Right cardiac atrium (tissue), 5 donors: ENCODE results near the gene AMOTL1. TPM values are rescaled to one million over a fixed set of nuclear protein-coding genes. Genes with fewer than 3 reads are reported as not detected.
A peak's percentile ranks its signal among the peaks of the same experiment; 100 is the strongest.
"Not testable (repeated sequence)": the region's sequence is repeated elsewhere in the genome, so short reads cannot be mapped to it uniquely, and the experiment has no call there.

Source experiments
- ATAC-seq, 2 donors: fragments of 200-7000 bp; cut with Tn5 transposase; one replicate each; pipeline versions ENCODE4 v1.8.0 to v1.9.1; 2020; ENCODE audit warnings: moderate library complexity in 2 of 2, mild to moderate bottlenecking in 1 of 2
- DNase-seq, 3 donors: peaks; one replicate each; pipeline ENCODE4 v3.0.0-alpha.2; 2020
- H3K27ac ChIP-seq: one replicate; pipeline ENCODE4 v1.5.1; 2013; ENCODE audit warnings: mild to moderate bottlenecking, low read length, control low read depth, moderate library complexity
- H3K27me3 ChIP-seq: one replicate; pipeline ENCODE4 v1.6.1; 2013; ENCODE audit not compliant: control insufficient read depth, insufficient read depth
- H3K4me1 ChIP-seq: one replicate; pipeline ENCODE4 v1.6.1; 2013; ENCODE audit warnings: low read length; ENCODE audit not compliant: control insufficient read depth, insufficient read depth
- H3K4me3 ChIP-seq: one replicate; pipeline ENCODE4 v1.5.1; 2013; ENCODE audit warnings: low read length, control low read depth
- H3K9me3 ChIP-seq: one replicate; pipeline ENCODE4 v1.6.1; 2013; ENCODE audit warnings: low read length; ENCODE audit not compliant: control insufficient read depth
- WGBS: extraction: QIAGEN DNeasy Blood & Tissue Kit; methylation state at CpG from one replicate; pipeline ENCODE4 v1.1.7; 2013; 5-methylcytosine and 5-hydroxymethylcytosine counted together
- intact Hi-C, 4 donors: fragments of 100-400 bp; cut with DNase I; formaldehyde crosslinking; loops; one replicate each; pipeline versions ENCODE4 v1.11.0 to v1.14.0; 2022 to 2023
- polyA plus RNA-seq: library from polyadenylated mRNA; stranded (reverse); fragments of 200-250 nt; gene quantifications from one replicate; pipeline ENCODE4 v1.2.3, GENCODE V29; 2013
- total RNA-seq, 4 donors: library from RNA; stranded (reverse); fragmentation: NEBNext Ultra II Directional; extraction: Animal tissue kit (Norgen Biotek cat#: 25700); gene quantifications; one replicate each; pipeline ENCODE4 v1.2.1, GENCODE V29; 2021
- donor health status: healthy with polysubstance abuse.
- donor health status: DM: no; HTN: yes; CAD: no.
- donor health status: DM: no; HTN: no; CAD: no.
- donor health status: DM: no; HTN: yes; CAD: no; lungs with severe emphysema.
- donor health status: DM: yes; HTN: yes; CAD: no.

AMOTL1 gene
- total and polyA plus RNA-seq, 5 donors, result 15.2 to 84.1 (median 54.5) TPM

- intact Hi-C loops, result loop anchor here in 2 of 4 donors (5.0 to 10.0 kb wide), 2 partner anchors 45 to 63 kb away; no protein-coding TSS in a partner anchor
- peaks cover 7% of the 10 kb centered on the region for H3K4me1 ChIP-seq
- no peaks in the 10 kb centered on the region for H3K9me3 ChIP-seq
- DNase-seq (peak; percentile 20 to 65 (median 65)), ATAC-seq (peak; percentile 80 to 90)
- no peaks in the 10 kb centered on the region for H3K27me3 ChIP-seq
- H3K4me3 ChIP-seq, result no peak overlapping the region
- no peak overlapping the region for H3K27ac ChIP-seq
- 61% methylated on average over 2 of the region's 2 CpGs for WGBS
Measured at GRCh38 chr11:94837317-94837716, 69.2 kb downstream of the AMOTL1 start.

DNA sequence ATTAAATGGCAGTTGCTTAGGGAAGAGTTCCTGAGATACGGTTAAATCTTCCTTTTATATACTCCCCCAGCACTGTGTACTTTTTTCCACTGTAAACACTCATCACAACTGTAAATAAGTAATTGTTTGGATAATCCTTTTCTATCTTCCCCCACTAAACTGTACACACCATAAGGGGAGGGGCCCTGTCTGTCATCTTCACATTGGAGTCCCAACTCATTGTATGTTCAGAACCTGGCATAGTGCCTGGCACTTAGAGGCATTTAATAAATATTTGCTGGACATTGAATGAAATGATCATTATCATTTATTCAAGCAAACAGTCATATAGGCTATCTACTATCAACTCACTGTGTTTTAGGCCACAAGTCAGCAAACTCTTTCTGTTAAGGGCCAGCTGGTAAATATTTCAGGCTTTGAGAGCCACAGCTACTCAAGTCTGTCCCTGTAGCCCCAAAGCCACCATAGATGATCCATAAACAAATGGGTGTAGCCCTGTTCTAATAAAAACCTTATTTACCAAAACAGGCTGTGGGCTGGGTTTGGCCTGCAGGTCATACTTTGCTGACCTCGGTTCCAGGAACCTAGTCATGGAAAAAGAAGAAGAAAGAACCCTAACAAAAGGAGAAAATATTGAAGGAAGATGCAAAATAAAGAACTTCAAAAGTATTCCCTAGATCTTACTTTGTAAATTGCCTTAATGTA is 70.0 kb downstream of the AMOTL1 start:
- intact Hi-C loops, result loop anchor here in 2 of 4 donors (5.0 to 10.0 kb wide), 2 partner anchors 46 to 63 kb away; no protein-coding TSS in a partner anchor
- H3K4me1 ChIP-seq, result peaks cover 7% of the 10 kb centered on the region

DNA sequence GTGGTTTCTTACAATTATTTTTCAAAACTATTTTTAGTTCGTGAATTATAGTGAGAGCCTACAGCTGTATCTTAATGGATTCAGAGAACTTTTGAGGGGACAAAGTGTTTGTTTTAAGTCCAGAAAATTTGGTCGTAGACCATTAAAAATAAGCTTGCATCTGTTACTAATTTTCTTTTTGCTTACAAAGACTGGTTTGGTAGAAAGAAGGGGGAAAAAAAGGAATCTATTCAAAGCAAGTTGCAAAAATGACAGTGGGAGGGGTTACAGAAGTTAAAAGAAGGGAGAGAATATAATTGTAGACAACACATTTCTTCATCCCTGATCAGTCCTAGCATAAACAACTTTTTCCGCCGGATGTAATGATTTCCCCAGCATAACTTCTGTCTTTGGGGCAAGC is 72.1 kb downstream of the AMOTL1 start:
- intact Hi-C loops, result no loop called here
- Histone ChIP-seq H3K27me3 (no peaks in the 10 kb centered on the region), H3K27ac (no peak overlapping the region), H3K4me3 (no peak overlapping the region), H3K9me3 (no peaks in the 10 kb centered on the region), H3K4me1 (peaks cover 8% of the 10 kb centered on the region)
- DNase-seq (no peak), ATAC-seq (no peak)
- WGBS, result 62% methylated on average over 4 of the region's 4 CpGs

More for the DNA sequence above, 70.0 kb downstream of the AMOTL1 start:
- Histone ChIP-seq H3K4me3 (no peak overlapping the region), H3K27ac (no peak overlapping the region), H3K9me3 (no peaks in the 10 kb centered on the region), H3K27me3 (no peaks in the 10 kb centered on the region)
- no peak for ATAC-seq
- no peak for DNase-seq
- WGBS, result 83% methylated on average over 2 of the region's 2 CpGs

- intact Hi-C loops, result no loop called here
- no peak for ATAC-seq
- DNase-seq, result no peak
- Histone ChIP-seq H3K9me3 (no peaks in the 10 kb centered on the region), H3K4me3 (no peak overlapping the region), H3K27ac (no peak overlapping the region), H3K4me1 (peaks cover 4% of the 10 kb centered on the region), H3K27me3 (no peaks in the 10 kb centered on the region)
Measured at GRCh38 chr11:94844031-94844430, 75.9 kb downstream of the AMOTL1 start.

DNA sequence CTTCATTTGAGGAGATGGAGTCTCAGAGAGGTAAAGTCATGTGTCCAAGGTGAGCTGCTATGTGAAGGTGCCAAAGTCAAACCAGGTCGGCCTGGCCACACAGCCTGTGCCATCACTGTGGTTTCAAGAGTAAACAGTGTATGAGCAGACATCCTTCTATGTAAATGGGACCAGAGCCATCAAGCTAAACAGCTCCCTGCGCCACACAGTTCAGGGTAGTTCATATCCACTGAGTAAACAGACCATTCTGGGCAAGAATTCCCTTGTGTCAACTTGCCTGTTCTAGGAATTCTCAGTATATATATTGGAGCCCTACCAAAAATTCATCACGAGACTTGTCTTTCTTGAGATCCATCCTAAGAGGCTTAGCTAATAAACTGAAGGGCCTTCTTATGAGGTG is 77.5 kb downstream of the AMOTL1 start:
- WGBS, result 78% methylated on average over 3 of the region's 3 CpGs
- H3K27ac ChIP-seq, result no peak overlapping the region
- peak; percentile 41 to 43 for ATAC-seq

DNA sequence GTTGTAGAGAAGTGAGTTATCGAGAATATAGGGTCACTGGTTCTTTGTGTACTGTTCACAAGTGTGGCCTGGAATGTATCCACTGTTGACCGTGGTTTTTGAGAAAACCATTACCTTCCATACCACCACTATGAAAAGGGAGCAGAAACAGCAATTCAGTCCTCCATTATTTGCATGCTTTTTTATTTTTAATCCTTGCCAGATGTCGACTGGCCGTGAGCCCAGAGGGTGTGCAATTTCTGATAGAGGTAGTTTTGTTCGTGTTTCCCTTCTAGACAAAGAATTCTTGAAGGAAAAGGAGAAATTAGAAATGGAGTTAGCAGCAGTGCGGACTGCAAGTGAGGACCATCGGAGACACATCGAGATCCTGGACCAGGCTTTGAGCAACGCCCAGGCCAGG is 81.7 kb downstream of the AMOTL1 start:
- ATAC-seq (no peak), DNase-seq (peak; percentile 50 to 82 (median 60))
- H3K4me1 ChIP-seq, result peaks cover 12% of the 10 kb centered on the region
- 50% methylated on average over 9 of the region's 9 CpGs for WGBS
- no peaks in the 10 kb centered on the region for H3K27me3 ChIP-seq
- H3K9me3 ChIP-seq, result no peaks in the 10 kb centered on the region
- no peak overlapping the region for H3K27ac ChIP-seq
- intact Hi-C loops, result loop anchor here in 1 of 4 donors (10.0 kb wide), 1 partner anchor 55 kb away; no protein-coding TSS in a partner anchor
- H3K4me3 ChIP-seq, result no peak overlapping the region

More for the DNA sequence above, 77.5 kb downstream of the AMOTL1 start:
- intact Hi-C loops, result no loop called here
- Histone ChIP-seq H3K4me3 (no peak overlapping the region), H3K27me3 (no peaks in the 10 kb centered on the region), H3K9me3 (no peaks in the 10 kb centered on the region), H3K4me1 (peaks cover 7% of the 10 kb centered on the region)
- no peak for DNase-seq

- DNase-seq (no peak), ATAC-seq (no peak)
- 89% methylated on average over 3 of the region's 3 CpGs for WGBS
- intact Hi-C loops, result loop anchor here in 1 of 4 donors (10.0 kb wide), 1 partner anchor 57 kb away; no protein-coding TSS in a partner anchor
- Histone ChIP-seq H3K4me3 (no peak overlapping the region), H3K27me3 (no peaks in the 10 kb centered on the region), H3K27ac (no peak overlapping the region), H3K9me3 (no peaks in the 10 kb centered on the region), H3K4me1 (peaks cover 11% of the 10 kb centered on the region)
Measured at GRCh38 chr11:94851864-94852636, 83.9 kb downstream of the AMOTL1 start.

DNA sequence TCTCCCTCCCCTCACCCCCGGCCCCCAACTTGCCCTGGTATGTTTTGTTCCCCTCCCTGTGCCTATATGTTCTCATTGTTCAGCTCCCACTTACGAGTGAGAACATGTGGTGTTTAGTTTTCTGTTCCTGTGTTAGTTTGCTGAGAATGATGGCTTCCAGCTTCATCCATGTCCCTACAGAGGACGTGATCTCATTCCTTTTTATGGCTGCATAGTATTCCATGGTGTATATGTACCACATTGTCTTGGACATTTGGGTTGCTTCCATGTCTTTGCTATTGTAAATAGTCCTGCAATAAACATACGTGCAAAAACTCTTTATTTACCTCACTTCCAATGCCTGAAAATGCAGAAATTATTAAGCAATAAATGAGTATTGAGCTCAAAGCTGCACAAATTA is 85.1 kb downstream of the AMOTL1 start:
- DNase-seq, H3K27ac ChIP-seq: not testable (repeated sequence)
- peaks cover 11% of the 10 kb centered on the region for H3K4me1 ChIP-seq

GRCh38 chr11:94853836-94854235 is 85.7 kb downstream of the AMOTL1 start:
- H3K27ac ChIP-seq, result peak overlapping the region; percentile 71
- no peak overlapping the region for H3K4me3 ChIP-seq
- no peak for DNase-seq
- ATAC-seq, result no peak
- peaks cover 11% of the 10 kb centered on the region for H3K4me1 ChIP-seq
- no peaks in the 10 kb centered on the region for H3K9me3 ChIP-seq
- intact Hi-C loops, result loop anchor here in 1 of 4 donors (10.0 kb wide), 1 partner anchor 59 kb away; no protein-coding TSS in a partner anchor
- no peaks in the 10 kb centered on the region for H3K27me3 ChIP-seq
- 97% methylated on average over 5 of the region's 5 CpGs for WGBS

More for the DNA sequence above, 85.1 kb downstream of the AMOTL1 start:
- H3K4me3 ChIP-seq, ATAC-seq, H3K9me3 ChIP-seq, H3K27me3 ChIP-seq: not testable (repeated sequence)
- intact Hi-C loops, result loop anchor here in 1 of 4 donors (10.0 kb wide), 1 partner anchor 58 kb away; no protein-coding TSS in a partner anchor
- 95% methylated on average over 4 of the region's 4 CpGs for whole genome bisulfite sequencing

DNA sequence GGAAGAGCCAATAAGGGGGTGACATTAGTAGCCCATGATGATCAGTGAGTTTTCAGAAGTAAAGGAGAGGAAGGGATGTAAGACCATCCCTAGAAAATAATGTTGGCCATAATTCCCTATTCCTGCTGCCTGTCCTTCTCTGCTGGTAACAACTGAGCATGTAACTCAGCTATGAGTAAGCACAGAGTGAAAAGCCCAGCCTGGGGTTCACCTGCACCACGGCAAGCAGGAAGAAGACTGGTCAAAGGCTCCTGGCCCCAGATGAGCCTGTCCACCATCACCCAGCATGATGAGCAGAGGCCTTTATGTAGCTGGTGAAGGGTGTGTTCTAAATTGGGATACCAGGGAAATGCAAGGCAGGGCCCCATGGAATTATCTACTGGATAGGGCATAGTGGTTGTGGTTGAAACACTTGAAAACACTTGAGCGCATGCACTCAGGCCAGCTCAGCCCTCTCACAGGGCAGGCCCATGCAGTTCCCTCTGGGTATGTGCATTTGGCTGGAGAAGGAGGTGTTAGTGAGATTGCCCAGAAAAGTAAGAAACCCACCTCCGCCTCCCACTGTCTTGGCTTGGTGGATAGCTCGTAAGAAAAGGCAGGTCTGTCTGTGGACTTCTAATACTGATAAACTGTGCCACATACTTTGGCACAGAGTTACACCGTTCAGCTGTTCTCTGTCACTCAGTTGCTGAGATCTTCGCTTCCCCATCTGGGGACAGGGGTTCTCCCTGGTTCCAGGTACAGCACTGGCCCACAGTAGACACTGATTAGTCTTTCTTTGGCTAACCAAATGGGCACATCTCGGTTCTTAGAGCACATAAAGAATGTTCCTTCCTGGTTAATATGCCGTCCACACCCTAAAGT is 86.8 kb downstream of the AMOTL1 start:
- intact Hi-C loops, result loop anchor here in 1 of 4 donors (10.0 kb wide), 1 partner anchor 60 kb away; no protein-coding TSS in a partner anchor
- WGBS, result 60% methylated on average over 8 of the region's 8 CpGs
- ATAC-seq, result peak; percentile 91 to 94

More for the DNA sequence above, 86.8 kb downstream of the AMOTL1 start:
- peak; percentile 48 to 81 (median 65) for DNase-seq
- H3K9me3 ChIP-seq, result no peaks in the 10 kb centered on the region
- no peaks in the 10 kb centered on the region for H3K27me3 ChIP-seq
- no peak overlapping the region for H3K4me3 ChIP-seq
- peaks cover 9% of the 10 kb centered on the region for H3K4me1 ChIP-seq
- peak overlapping the region; percentile 71 for H3K27ac ChIP-seq
